ENCODE data around the gene UBC.

UBC gene

GRCh38 chr12:124954771-124955170 is 40.3 kb upstream of the UBC start:
- ATAC-seq, result no peak
- TF ChIP-seq TOX (CRISPR knock-in tag; IDR thresholded peaks at IDR 0.05; ENCODE audit: borderline replicate concordance), result no peak

- ATAC-seq, result no peak
- no peak for TF ChIP-seq ESRRG (CRISPR knock-in tag; IDR thresholded peaks at IDR 0.05)
- no peak for TF ChIP-seq ZFP3 (CRISPR knock-in tag; IDR thresholded peaks at IDR 0.05)
- no peak for TF ChIP-seq ZNF8 (CRISPR knock-in tag; IDR thresholded peaks at IDR 0.05)
- TF ChIP-seq RARB (CRISPR knock-in tag; IDR thresholded peaks at IDR 0.05), result no peak
- TF ChIP-seq ZNF565 (CRISPR knock-in tag; conservative IDR thresholded peaks at IDR 0.05; ENCODE audit: low read depth), result no peak
- TF ChIP-seq GLIS3 (CRISPR knock-in tag; IDR thresholded peaks at IDR 0.05), result no peak
- TF ChIP-seq POU6F1 (CRISPR knock-in tag; IDR thresholded peaks at IDR 0.05; ENCODE audit: borderline replicate concordance, low read depth), result no peak
- no peak for TF ChIP-seq PATZ1 (CRISPR knock-in tag; IDR thresholded peaks at IDR 0.05; ENCODE audit: borderline replicate concordance)
- TF ChIP-seq OSR1 (CRISPR knock-in tag; IDR thresholded peaks at IDR 0.05), result no peak
- no peak for TF ChIP-seq SNAI2 (CRISPR knock-in tag; IDR thresholded peaks at IDR 0.05)
These were observed 39.4 kb upstream of the UBC start for GRCh38 chr12:124953689-124954405.

GRCh38 chr12:124952801-124953200 is 38.4 kb upstream of the UBC start:
- no peak for ATAC-seq
- TF ChIP-seq PATZ1 (CRISPR knock-in tag; IDR thresholded peaks at IDR 0.05; ENCODE audit: borderline replicate concordance), result no peak
- TF ChIP-seq OSR1 (CRISPR knock-in tag; IDR thresholded peaks at IDR 0.05), result no peak
- TF ChIP-seq CSDC2 (CRISPR knock-in tag; IDR thresholded peaks at IDR 0.05), result no peak
- TF ChIP-seq ARNTL (CRISPR knock-in tag; IDR thresholded peaks at IDR 0.05; ENCODE audit: borderline replicate concordance, low read depth), result no peak
- TF ChIP-seq GLIS3 (CRISPR knock-in tag; IDR thresholded peaks at IDR 0.05), result no peak
- TF ChIP-seq TOX (CRISPR knock-in tag; IDR thresholded peaks at IDR 0.05; ENCODE audit: borderline replicate concordance), result no peak

- TF ChIP-seq TSHZ2 (CRISPR knock-in tag; IDR thresholded peaks at IDR 0.05), result no peak
- no peak for TF ChIP-seq ZNF565 (CRISPR knock-in tag; conservative IDR thresholded peaks at IDR 0.05; ENCODE audit: low read depth)
- no peak for TF ChIP-seq POU6F1 (CRISPR knock-in tag; IDR thresholded peaks at IDR 0.05; ENCODE audit: borderline replicate concordance, low read depth)
- no peak for TF ChIP-seq CREB5 (CRISPR knock-in tag; IDR thresholded peaks at IDR 0.05; ENCODE audit: low read depth)
- TF ChIP-seq CSDC2 (CRISPR knock-in tag; IDR thresholded peaks at IDR 0.05), result no peak
- no peak for TF ChIP-seq ZNF8 (CRISPR knock-in tag; IDR thresholded peaks at IDR 0.05)
- no peak for TF ChIP-seq TOX (CRISPR knock-in tag; IDR thresholded peaks at IDR 0.05; ENCODE audit: borderline replicate concordance)
- no peak for TF ChIP-seq ARNTL (CRISPR knock-in tag; IDR thresholded peaks at IDR 0.05; ENCODE audit: borderline replicate concordance, low read depth)
- TF ChIP-seq CSRNP3 (CRISPR knock-in tag; IDR thresholded peaks at IDR 0.05), result no peak
- TF ChIP-seq RARB (CRISPR knock-in tag; IDR thresholded peaks at IDR 0.05), result no peak
- TF ChIP-seq ZFP30 (CRISPR knock-in tag; IDR thresholded peaks at IDR 0.05), result no peak
- ATAC-seq, result no peak
These were observed 37.8 kb upstream of the UBC start for GRCh38 chr12:124952295-124952694.

All from SK-N-SH treated with all-trans-retinoic acid at 6 μM for 48 hours (cell line).